Esophagus muscularis mucosa (tissue), 3 donors: ENCODE results near the gene CCNL2.

Experiments used
- POLR2A ChIP-seq: fragments of 450-650 bp; IDR thresholded peaks from one replicate; pipeline ENCODE4 v1.6.1; 2017; ENCODE audit warnings: antibody characterized with exemption, moderate library complexity, mild to moderate bottlenecking, low read depth
- POLR2AphosphoS5 ChIP-seq, 2 donors: sonication (generic); formaldehyde crosslinking; IDR thresholded peaks; one replicate each; pipeline ENCODE4 v1.6.1; 2017; ENCODE audit warnings: antibody characterized with exemption in 2 of 2
- TF ChIP-seq, protein P1 (sequence below), 3 experiments: fragments of 200-600 bp in 2 of 3; fragments of 450-650 bp in 1 of 3; sonication (generic) in 2 of 3; IDR thresholded peaks; one replicate each; pipeline ENCODE4 v1.5.1; 2017 to 2019; ENCODE audit warnings: antibody characterized with exemption in 3 of 3, mild to moderate bottlenecking in 2 of 3, moderate library complexity in 1 of 3

DNA sequence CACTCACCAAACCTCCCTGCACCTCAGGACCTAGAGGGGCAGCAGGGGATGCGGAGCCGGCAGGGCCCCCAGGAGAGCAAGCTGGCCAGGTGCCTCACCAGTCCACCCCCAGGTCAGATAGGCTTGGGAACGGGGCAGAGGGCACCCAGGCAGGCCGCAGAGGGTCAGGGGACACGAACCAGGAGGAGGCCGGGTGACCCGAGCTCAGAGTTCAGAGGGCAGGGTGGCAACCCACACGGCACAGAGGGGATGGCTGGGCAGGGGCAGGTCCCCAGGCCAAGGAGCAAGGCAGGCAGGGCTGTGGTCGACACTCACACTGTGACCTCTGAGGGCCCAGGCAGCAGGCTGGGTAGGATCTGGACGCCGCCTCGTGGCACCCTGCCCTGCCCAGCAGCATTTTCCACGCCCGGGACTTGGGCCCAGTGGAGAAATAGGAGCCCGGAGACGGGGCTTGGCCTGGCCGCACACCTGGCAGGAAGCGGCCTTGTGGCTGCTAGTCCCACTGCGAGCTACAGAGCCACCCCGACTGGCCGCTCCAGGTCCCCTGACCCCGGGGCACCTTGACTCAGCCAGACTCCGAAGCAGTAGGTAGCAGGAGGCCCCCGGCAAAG lies 55.2 kb downstream of the CCNL2 start:
- TF ChIP-seq, protein P1, sequence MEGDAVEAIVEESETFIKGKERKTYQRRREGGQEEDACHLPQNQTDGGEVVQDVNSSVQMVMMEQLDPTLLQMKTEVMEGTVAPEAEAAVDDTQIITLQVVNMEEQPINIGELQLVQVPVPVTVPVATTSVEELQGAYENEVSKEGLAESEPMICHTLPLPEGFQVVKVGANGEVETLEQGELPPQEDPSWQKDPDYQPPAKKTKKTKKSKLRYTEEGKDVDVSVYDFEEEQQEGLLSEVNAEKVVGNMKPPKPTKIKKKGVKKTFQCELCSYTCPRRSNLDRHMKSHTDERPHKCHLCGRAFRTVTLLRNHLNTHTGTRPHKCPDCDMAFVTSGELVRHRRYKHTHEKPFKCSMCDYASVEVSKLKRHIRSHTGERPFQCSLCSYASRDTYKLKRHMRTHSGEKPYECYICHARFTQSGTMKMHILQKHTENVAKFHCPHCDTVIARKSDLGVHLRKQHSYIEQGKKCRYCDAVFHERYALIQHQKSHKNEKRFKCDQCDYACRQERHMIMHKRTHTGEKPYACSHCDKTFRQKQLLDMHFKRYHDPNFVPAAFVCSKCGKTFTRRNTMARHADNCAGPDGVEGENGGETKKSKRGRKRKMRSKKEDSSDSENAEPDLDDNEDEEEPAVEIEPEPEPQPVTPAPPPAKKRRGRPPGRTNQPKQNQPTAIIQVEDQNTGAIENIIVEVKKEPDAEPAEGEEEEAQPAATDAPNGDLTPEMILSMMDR (IDR thresholded peaks at IDR 0.05), result no peak
- TF ChIP-seq POLR2A (no peak), POLR2AphosphoS5 (IDR thresholded peaks at IDR 0.05) (no peak)
